Stimulated activated CD4-positive, alpha-beta T cell treated with anti-CD3 and anti-CD28 coated beads, Interleukin-4, amount 100 ng/mL, for 48 hours (primary cell): Measurements from ENCODE around the gene DLL1.
"Not testable (repeated sequence)": the region's sequence is repeated elsewhere in the genome, so short reads cannot be mapped to it uniquely, and the experiment has no call there.

Experiments
- DNase-seq, 2 donors: peaks; one replicate each; pipeline ENCODE4 v3.0.0-alpha.2; 2020; ENCODE audit warnings: low read depth in 2 of 2

DLL1 gene, protein sequence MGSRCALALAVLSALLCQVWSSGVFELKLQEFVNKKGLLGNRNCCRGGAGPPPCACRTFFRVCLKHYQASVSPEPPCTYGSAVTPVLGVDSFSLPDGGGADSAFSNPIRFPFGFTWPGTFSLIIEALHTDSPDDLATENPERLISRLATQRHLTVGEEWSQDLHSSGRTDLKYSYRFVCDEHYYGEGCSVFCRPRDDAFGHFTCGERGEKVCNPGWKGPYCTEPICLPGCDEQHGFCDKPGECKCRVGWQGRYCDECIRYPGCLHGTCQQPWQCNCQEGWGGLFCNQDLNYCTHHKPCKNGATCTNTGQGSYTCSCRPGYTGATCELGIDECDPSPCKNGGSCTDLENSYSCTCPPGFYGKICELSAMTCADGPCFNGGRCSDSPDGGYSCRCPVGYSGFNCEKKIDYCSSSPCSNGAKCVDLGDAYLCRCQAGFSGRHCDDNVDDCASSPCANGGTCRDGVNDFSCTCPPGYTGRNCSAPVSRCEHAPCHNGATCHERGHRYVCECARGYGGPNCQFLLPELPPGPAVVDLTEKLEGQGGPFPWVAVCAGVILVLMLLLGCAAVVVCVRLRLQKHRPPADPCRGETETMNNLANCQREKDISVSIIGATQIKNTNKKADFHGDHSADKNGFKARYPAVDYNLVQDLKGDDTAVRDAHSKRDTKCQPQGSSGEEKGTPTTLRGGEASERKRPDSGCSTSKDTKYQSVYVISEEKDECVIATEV

GRCh38 chr6:170290296-170291128 is at the start of gene DLL1:
Gene DLL1, minus strand, starts transcription at chr6:170291078. Its CDS starts 939 bp downstream, at chr6:170290139.
- no peak for DNase-seq

DNA sequence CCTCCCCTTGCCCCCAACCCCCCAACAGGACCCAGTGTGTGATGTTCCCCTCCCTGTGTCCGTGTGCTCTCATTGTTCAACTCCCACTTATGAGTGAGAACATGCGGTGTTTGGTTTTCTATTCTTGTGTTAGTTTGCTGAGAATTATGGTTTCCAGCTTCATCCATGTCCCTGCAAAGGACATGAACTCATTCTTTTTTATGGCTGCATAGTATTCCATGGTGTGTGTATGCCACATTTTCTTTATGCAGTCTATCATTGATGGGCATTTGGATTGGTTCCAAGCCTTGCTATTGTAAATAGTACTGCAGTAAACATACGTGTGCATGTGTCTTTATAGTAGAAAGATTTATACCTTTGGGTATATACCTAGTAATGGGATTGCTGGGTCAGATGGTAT is 44.3 kb upstream of the DLL1 start:
- not testable (repeated sequence) for DNase-seq

- DNase-seq = no peak
These were observed 38.4 kb upstream of the DLL1 start for GRCh38 chr6:170329321-170329720.

DNA sequence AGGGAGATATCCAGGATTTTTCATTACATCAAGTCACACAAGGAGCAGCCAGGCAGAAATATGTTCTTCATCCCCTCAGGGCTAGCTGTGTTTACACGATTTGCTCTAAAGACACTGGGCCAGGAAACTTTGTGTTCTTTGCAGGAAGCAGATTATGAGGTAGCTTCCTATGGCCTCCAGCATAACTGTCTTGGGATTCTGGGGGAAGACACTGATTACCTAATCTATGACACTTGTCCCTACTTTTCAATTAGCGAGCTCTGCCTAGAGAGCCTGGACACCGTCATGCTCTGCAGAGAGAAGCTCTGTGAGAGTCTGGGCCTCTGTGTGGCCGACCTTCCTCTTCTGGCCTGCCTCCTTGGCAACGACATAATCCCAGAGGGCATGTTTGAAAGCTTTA is 26.8 kb upstream of the DLL1 start:
- DNase-seq = no peak

- no peak for DNase-seq
These were observed 26.2 kb upstream of the DLL1 start for GRCh38 chr6:170317076-170317475.

GRCh38 chr6:170316071-170316470 is 25.2 kb upstream of the DLL1 start:
- DNase-seq = no peak

- no peak for DNase-seq
These were observed 24.1 kb upstream of the DLL1 start for GRCh38 chr6:170314983-170315382.

DNA sequence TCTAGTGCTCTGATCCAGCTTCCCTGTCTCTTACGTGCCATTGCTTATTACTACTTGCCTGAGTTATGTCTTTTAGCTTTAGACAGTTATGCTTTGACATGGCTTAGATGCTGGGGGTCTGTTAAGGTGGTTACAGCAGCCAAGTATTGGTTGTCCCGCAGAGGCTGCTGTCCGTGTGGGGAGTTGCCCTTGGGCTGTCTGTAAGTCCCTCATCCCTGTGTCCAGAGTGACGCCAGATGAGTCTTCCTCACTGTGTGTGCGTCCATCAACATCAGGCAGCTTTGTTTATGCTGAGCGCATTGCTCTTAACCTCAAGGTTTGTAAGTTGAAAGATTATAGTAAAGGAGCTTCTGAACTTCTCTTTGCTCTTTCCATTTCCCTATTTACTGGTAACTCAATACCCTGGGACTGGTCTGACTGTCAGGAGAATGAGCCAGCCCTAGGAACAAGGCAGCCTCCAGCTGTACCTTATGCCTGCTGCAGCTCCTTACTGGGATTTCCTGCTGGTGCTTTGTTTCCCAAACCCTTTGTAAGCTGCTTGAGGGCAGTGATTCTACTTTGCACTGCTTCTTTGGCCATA is 22.9 kb upstream of the DLL1 start:
- no peak for DNase-seq

GRCh38 chr6:170312876-170313275 is 22.0 kb upstream of the DLL1 start:
- DNase-seq = no peak

- DNase-seq = no peak
These were observed 20.8 kb upstream of the DLL1 start for GRCh38 chr6:170311696-170312095.

DNA sequence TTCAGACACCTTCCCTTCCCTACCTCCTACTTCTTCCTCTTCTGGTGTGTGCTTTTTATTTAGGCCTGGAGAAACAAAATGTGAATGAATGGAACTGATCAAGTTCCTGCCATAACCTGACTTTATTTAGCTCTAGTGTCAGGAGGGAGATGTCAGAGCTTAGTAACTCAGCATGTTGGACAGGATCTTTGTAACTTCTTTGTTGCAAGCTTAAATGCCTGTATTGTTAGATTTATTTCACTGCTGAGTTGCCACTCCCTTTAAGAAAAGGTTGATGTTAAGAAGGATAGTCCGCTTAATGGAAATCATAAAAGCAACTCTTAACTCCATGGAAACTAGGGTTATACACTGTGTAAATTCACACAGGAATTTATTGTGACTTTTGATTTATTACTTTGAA is 17.9 kb upstream of the DLL1 start:
- no peak for DNase-seq

DNA sequence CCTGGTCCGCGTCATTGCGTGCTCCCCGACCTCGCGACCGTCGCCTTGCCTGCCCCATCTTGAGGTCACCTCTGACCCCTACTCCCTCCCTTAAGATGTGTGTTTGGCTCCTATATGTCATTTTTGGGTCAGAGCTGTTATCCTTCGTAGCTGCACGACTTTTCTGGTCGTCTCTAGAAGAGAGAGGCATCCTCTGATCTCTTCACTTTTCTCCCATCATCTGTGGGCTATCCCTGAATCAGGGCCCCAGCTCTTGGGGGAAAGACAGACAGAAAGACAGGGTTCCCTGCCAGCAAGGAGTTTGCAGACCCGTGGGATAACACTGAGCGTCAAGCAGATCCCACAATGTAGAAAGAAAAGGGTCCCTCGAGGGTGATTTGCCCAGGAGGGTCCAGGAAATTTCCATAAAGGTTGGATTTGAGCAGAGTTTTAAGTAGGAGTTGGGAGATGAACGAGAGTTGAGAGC is 16.2 kb upstream of the DLL1 start:
- no peak for DNase-seq

DNA sequence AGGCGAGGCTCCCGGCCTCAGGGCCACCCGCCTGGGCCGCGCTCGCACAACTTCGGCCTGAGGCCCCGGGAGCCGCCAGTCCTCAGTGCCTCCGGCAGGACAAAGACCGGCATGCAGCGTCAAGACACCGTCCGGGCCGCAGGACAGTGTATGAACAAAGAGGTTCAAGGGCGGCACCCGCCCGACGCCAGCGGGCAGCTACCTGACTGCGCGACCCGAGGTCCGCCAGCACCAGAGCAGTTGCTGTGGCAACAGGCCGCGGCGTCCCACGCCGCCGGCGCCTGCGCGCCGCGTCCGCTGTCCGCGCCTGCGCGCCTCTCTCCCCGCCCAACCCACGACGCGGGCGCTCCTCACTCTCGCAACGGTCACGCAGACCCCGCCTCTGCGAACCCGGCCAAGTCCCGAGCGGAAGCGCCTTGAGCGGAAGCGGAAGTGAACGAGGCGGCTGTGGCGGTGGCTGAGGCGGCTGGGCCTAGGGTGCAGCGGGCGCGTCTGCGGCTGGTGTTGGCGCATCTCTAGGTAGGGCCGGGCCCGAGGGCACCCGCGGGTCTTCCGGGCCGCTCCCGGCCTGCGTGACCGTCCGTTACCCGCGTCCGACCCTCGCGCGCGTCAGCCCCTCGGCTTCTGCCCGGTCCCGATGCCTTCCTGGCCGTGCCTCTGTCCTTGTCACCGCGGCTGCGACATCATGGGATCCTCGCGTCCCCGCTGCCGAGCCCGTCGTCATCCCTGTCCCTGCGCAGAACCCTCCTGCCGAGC is 15.6 kb upstream of the DLL1 start, which contains the start of gene FAM120B:
FAM120B (plus strand) TSS at position 435 of the 756 bp plus-strand sequence. CDS start 10,633 bp downstream, outside the sequence.
- peak; percentile 86 to 95 for DNase-seq

DNA sequence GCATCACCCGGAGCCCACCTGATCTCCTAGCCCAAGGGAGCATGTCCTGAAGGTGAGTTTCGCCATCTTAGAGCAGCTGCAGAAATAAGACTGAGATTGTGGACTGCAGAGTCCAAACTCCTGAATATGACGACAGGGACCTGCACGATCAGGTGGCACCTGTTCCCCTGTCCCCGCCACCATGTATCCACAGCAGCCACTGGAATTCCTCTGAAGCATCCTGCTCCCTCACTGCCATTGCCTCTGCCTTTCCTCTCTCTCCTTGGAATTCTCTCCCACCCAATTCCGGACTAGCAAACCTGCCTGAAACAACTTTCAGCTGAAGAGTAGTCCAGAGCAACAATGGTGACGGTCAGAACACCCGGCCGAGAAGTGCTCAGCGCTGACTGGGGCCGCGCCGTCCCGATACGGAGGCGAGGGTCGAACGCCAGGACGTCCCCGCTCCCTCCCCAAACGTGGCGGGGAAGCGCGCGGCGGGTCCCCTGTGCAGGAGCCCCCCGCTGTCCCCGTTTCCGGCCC is 15.0 kb upstream of the DLL1 start:
- DNase-seq = no peak

DNA sequence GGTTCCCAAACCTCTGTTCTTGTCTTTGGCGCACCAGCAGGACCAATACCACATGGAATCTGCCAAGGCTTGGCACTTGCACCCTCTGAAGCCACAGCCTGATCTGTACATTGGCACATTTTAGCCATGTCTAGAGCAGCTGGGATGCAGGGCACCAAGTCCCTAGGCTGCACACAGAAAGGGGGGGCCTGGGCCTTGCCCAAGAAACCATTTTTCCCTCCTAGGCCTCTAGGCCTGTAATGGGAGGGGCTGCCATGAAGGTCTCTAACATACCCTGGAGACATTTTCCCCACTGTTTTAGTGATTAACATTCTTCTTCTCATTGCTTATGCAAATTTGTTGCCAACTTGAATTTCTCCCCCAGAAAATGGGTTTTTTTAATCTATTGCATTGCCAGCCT is 10.3 kb upstream of the DLL1 start:
- DNase-seq = no peak

- no peak for DNase-seq
These were observed 7.8 kb upstream of the DLL1 start for GRCh38 chr6:170298688-170299087.

DNA sequence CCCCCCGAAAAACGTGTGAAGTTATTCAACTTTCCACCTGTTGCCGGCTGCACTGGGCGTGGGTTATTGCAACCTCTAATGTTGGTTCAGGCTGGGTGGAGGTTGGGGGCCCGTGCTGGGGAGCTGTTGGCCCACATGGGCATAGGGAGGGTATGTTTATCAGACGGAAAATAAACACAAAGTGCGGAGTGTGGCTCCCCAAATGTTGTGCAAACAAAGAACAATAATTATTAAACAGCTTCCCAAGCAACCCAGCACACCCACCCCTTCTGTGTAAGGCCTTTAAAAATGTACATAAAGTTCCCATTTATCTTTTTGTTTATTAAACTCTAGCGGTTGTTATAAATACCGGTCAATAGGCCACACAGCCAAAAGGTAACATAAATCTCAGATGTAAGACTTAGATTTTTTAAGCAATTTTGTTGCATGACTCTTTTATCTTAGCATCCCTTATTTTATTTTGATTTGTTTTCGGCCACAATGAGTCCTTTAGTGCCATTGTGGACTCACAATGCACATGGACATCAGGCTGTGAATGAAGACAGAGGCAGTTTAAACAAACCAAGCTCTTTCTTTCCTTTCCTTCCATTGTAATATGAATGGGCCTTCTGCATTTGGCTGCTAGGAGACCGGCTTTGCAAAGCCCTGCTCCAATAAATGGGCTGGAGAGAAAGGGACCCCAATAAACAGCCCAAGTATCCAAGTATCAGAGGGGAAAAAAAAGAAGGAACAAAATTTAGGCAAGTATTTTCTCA is 6.9 kb upstream of the DLL1 start:
- DNase-seq = no peak

GRCh38 chr6:170296746-170297575 is 6.1 kb upstream of the DLL1 start:
- no peak for DNase-seq

GRCh38 chr6:170296423-170296745 is 5.5 kb upstream of the DLL1 start:
- no peak for DNase-seq
